WERI-Rb-1 (cell line): ENCODE data around the gene NFAT5.

Experiments
- DNase-seq: peaks from one replicate; pipeline ENCODE4 v3.0.0-alpha.2; 2020
- H3K27ac ChIP-seq: fragments of 250-450 bp; sonication (Bioruptor Pico); 2 replicates; pipeline ENCODE4 v1.5.1; 2020; ENCODE audit warnings: mild to moderate bottlenecking, moderate library complexity
- H3K27me3 ChIP-seq: fragments of 250-450 bp; sonication (Bioruptor Pico); 2 replicates; pipeline ENCODE4 v1.5.1; 2021; ENCODE audit warnings: mild to moderate bottlenecking, low read depth, moderate library complexity; ENCODE audit not compliant: insufficient read depth, severe bottlenecking
- H3K36me3 ChIP-seq: fragments of 250-450 bp; sonication (Bioruptor Pico); 2 replicates; pipeline ENCODE4 v1.5.1; 2020; ENCODE audit warnings: mild to moderate bottlenecking, moderate library complexity
- H3K4me3 ChIP-seq: 2 replicates; pipeline ENCODE4 v1.5.1; 2011; ENCODE audit warnings: low read depth, mild to moderate bottlenecking, control low read depth, low read length
- H3K9me3 ChIP-seq: fragments of 250-450 bp; sonication (Bioruptor Pico); 2 replicates; pipeline ENCODE4 v1.5.1; 2021; ENCODE audit warnings: mild to moderate bottlenecking, moderate library complexity; ENCODE audit not compliant: severe bottlenecking
- TF ChIP-seq, protein P1 (sequence below): IDR thresholded peaks from 2 replicates; pipeline ENCODE4 v1.5.1; 2011; ENCODE audit warnings: low read depth, mild to moderate bottlenecking, control low read depth, inconsistent platforms, low read length

Gene NFAT5

GRCh38 chr16:69598045-69598444, 32.3 kb downstream of the NFAT5 start:
- TF ChIP-seq, protein P1, sequence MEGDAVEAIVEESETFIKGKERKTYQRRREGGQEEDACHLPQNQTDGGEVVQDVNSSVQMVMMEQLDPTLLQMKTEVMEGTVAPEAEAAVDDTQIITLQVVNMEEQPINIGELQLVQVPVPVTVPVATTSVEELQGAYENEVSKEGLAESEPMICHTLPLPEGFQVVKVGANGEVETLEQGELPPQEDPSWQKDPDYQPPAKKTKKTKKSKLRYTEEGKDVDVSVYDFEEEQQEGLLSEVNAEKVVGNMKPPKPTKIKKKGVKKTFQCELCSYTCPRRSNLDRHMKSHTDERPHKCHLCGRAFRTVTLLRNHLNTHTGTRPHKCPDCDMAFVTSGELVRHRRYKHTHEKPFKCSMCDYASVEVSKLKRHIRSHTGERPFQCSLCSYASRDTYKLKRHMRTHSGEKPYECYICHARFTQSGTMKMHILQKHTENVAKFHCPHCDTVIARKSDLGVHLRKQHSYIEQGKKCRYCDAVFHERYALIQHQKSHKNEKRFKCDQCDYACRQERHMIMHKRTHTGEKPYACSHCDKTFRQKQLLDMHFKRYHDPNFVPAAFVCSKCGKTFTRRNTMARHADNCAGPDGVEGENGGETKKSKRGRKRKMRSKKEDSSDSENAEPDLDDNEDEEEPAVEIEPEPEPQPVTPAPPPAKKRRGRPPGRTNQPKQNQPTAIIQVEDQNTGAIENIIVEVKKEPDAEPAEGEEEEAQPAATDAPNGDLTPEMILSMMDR: no peak
- H3K27me3 ChIP-seq: no peaks in the 10 kb centered on the region
- no peaks in the 10 kb centered on the region for H3K36me3 ChIP-seq

GRCh38 chr16:69599731-69600130, 34.0 kb downstream of the NFAT5 start:
- no peak overlapping the region for H3K4me3 ChIP-seq
- no peaks in the 10 kb centered on the region for H3K9me3 ChIP-seq
- no peak overlapping the region for H3K27ac ChIP-seq

More at GRCh38 chr16:69598045-69598444, 32.3 kb downstream of the NFAT5 start:
- H3K27ac ChIP-seq: no peak overlapping the region
- no peaks in the 10 kb centered on the region for H3K9me3 ChIP-seq
- no peak for DNase-seq
- no peak overlapping the region for H3K4me3 ChIP-seq

GRCh38 chr16:69600202-69600601, 34.4 kb downstream of the NFAT5 start:
- no peak overlapping the region for H3K27ac ChIP-seq
- no peaks in the 10 kb centered on the region for H3K9me3 ChIP-seq
- no peak for DNase-seq
- no peaks in the 10 kb centered on the region for H3K27me3 ChIP-seq
- TF ChIP-seq, protein P1: no peak
- H3K4me3 ChIP-seq: no peak overlapping the region
- H3K36me3 ChIP-seq: no peaks in the 10 kb centered on the region

More at GRCh38 chr16:69599731-69600130, 34.0 kb downstream of the NFAT5 start:
- no peaks in the 10 kb centered on the region for H3K36me3 ChIP-seq
- TF ChIP-seq, protein P1: no peak
- no peak for DNase-seq
- no peaks in the 10 kb centered on the region for H3K27me3 ChIP-seq

GRCh38 chr16:69601250-69601649, 35.5 kb downstream of the NFAT5 start:
- no peaks in the 10 kb centered on the region for H3K36me3 ChIP-seq
- no peak overlapping the region for H3K27ac ChIP-seq

GRCh38 chr16:69606985-69607384, 41.2 kb downstream of the NFAT5 start:
- DNase-seq: no peak
- no peaks in the 10 kb centered on the region for H3K36me3 ChIP-seq
- H3K27me3 ChIP-seq: no peaks in the 10 kb centered on the region
- TF ChIP-seq, protein P1: no peak
- no peak overlapping the region for H3K27ac ChIP-seq
- H3K4me3 ChIP-seq: no peak overlapping the region
- H3K9me3 ChIP-seq: no peaks in the 10 kb centered on the region

More at GRCh38 chr16:69601250-69601649, 35.5 kb downstream of the NFAT5 start:
- Histone ChIP-seq H3K9me3 (no peaks in the 10 kb centered on the region), H3K4me3 (no peak overlapping the region), H3K27me3 (no peaks in the 10 kb centered on the region)
- TF ChIP-seq, protein P1: no peak
- DNase-seq: no peak

- no peak overlapping the region for H3K27ac ChIP-seq
- no peaks in the 10 kb centered on the region for H3K36me3 ChIP-seq
- no peaks in the 10 kb centered on the region for H3K27me3 ChIP-seq
- TF ChIP-seq, protein P1: no peak
- H3K9me3 ChIP-seq: no peaks in the 10 kb centered on the region
- DNase-seq: no peak
- no peak overlapping the region for H3K4me3 ChIP-seq
Observed at GRCh38 chr16:69607674-69608073, 41.9 kb downstream of the NFAT5 start.
